Activated T-cell treated with anti-CD3 and anti-CD28 coated beads for 4 hours (primary cell): ENCODE measurements around the gene DNASE1L3.

Experiments
- DNase-seq: peaks from one replicate; pipeline ENCODE4 v3.0.0-alpha.2; 2020

Gene DNASE1L3

DNA sequence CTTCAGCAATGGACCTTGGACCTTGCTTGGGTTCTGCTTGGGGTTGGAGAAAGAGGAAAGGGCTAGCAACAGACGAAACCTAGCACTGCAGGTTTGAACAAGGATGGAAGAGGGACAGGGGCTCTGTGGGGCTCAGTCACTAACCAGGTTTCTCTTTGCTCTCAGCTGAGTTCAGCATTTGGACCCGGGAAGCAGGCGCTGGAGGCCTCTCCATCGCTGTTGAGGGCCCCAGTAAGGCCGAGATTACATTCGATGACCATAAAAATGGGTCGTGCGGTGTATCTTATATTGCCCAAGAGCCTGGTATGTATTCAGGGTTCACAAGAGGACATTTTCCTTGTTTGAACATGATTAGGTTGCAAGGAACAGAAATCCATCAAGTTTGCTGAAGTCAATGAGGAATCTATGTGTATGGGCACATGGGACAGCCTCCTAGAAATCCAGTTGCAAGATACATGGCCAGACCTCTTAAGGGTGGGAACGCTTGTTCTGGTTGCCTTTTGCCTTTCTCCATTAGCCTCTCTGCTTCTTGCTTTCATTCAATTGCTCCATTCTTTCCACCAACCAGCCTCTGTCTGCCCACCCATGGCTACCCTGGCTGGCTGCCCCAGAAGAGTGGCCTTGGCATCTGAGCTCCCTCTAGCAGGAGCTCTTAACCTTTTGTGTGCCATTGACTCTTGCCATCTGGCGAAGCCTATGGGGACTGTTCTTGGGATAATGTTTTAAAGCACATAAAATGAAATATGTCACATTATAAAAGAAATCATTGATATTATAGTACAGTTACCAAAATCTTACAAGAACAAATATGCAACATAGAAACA, 55.9 kb downstream of the DNASE1L3 start:
- no peak for DNase-seq

DNA sequence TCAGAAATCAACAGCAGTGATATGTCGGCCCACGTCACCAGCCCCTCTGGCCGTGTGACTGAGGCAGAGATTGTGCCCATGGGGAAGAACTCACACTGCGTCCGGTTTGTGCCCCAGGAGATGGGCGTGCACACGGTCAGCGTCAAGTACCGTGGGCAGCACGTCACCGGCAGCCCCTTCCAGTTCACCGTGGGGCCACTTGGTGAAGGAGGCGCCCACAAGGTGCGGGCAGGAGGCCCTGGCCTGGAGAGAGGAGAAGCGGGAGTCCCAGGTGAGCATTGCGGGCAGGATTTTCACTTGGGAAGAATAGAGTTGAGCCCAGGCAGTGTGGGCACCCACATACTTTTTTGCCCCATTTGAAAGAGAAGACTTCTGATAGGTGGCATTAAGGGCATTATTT, 57.4 kb downstream of the DNASE1L3 start:
- DNase-seq, result no peak

DNA sequence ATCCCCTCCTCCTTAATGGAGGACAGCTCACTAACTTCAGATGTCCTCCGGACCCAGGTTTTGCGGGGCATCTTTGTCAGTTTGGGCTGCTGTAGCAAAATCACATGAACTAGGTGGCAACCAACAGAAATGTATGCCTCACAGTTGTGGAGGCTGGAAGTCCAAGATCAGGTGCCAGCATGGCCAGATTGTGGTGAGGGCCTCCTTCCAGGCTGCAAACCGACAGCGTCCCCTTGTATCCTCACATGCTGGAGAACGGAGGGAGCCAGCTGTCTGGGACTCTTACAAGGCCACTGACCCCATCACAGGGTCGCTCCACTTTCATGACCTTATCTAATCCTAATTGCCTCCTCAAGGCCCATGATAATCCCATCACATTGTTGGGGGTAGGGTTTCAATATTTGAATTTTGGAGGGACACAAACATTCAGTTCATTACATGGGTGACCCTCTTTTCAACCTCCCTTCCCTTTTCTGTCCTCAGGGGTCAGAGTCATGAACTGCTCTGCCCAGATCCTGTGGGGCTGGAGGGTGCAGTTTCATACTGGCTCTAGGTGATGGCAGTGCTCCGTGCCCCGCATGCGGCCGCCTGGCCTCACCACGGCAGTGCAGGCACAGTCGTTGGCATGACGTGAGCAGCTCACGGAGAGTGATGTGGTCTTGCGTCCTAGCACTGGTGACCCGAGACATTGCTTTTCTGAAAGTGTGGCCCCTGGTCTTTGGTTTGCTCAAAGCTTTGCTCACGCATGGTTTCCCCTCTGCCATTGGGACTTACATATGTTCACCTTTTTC, 58.4 kb downstream of the DNASE1L3 start:
- DNase-seq, result no peak

DNA sequence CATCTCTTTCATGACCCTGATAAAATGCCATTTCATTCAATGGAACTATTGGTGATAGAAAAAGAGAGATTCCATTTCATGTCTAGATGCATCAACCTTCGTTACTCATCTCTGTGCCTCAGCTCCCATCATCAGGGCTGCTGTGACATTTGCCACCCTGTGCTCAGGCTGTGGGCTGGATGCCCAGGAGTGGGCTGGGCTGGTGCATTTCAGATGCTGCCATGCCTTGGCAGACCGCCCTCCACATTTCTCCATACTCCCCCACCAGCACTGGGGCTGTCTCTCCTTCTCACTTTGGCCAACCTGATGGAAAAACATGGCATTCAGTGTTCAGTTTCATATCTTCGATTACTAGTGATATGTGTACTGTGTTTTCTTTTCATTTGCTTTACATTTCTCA, 59.1 kb downstream of the DNASE1L3 start:
- DNase-seq, result no peak

DNA sequence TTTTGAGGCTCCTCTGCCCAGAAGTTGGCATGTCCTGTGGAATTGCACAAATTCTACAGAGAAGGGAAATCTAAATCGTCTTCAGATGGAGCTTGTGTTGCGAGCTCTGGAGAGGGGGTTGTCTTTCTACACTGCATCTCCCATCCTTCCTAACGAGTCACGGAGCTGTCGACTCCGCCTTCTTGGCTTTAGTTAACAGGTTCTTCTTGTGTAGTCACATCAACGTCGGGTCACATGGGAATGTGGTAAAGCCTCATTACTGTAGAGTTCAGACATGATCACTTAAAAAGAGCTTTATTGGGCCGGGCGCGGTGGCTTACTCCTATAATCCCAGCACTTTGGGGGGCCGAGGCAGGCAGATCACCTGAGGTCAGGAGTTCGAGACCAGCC, 60.0 kb downstream of the DNASE1L3 start:
- DNase-seq, result no peak

DNA sequence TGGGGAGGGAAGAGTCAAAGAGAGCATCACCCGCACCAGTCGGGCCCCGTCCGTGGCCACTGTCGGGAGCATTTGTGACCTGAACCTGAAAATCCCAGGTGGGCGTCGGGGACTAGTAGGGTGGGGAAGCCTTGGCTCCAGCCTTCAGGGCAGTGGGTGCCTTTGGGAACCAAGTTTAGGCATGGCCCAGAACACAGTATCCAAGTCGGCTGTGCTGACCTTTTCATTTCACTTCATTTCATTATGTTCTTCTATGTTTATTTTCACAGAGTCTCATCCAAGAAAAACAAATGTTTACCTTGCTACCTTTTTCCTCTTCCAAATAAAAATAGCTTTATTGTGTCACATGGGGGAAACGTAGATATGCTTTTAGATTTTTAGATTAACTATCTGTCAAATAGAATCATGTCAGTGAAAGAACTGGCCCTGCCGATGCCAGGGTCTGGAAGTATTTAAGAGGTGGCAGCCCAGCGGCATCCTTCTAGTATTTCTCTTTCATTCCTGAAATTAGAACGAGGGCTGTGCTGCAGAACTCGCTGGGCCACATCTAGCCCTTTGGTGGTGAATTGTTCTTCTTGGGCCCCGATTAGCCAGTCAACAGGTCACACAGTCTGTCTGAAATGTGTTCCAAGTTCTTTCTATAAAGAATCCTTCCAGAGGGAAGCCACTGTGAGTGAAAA, 60.5 kb downstream of the DNASE1L3 start:
- no peak for DNase-seq

DNA sequence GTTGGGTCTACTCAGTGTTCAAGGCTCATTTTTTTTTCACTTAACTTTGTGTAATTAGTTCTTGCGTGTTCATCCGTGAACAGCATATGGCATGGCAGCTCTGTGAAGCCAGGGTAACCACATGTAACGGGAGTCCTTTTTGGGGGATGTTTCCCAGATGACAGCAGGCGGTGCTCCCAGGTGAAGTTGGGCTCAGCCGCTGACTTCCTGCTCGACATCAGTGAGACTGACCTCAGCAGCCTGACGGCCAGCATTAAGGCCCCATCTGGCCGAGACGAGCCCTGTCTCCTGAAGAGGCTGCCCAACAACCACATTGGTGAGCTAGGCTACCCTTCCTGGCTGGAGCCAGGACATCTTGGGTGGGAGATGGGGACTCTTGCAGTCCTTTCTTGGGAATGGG, 62.7 kb downstream of the DNASE1L3 start:
- DNase-seq, result no peak

DNA sequence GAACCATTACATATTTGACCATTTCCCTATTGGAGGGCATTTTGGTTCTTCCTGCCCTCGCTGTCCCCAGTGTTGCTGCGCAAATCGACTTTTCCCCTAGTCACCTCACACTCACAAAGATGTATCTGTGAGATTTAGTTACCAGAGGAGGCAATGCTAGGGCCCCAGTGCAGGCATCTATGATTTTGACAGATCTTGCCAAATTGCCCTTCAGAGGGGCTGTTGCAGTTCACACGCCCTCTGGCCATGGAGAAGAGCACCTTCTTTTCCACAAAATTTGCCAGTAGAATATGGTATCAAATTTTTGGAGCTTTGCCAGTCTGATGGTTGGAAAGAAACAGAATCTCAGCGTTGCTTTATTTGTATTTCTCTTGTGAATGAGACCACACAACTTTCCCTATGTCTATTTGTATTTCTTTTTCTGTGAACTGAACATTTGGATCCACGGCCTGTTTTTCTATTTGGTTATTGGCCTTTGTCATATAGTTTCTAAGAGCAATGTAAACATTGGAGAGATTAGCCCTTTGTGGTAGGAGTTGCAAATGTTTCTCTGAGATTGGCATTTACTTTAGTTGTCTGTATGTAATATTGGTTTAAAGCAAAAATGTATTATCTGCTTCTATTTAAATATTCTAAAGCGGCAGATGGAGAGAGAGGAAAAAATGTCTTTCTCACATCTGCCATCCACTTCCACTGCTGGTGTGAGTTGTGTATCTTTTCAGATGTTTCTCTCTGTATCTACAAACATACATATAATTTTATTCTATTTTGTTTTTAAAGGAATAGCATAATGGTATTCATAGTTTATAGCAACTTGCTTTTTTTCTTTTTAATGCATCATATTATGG, 66.1 kb downstream of the DNASE1L3 start:
- DNase-seq, result no peak

DNA sequence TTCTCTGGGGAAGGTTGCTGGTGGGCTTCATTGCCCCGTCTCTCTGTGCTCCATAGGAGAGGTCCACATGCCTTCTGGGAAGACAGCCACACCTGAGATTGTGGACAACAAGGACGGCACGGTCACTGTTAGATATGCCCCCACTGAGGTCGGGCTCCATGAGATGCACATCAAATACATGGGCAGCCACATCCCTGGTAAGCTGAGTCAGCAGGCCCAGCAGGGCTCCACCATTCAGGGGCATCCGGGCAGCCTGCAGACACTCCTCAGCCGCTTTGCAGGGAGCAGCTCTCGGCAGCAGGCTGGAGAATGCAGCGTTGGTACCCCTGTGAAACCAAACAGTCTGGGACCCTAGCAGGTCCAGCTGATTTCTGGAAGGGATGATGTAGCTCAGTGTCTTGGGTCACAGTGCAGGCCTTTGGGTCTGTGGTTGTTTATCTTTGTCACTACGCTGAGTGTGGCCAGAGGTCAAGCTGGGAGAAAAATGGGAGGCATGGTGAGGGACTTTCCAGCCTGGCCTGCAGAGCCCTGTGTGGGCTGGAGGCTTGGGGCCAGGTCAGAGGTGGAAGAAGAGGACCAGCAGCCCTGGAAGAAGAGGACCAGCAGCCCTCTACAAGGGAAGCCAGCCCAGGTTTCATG, 67.2 kb downstream of the DNASE1L3 start:
- no peak for DNase-seq
